Spleen (tissue), 11 donors: ENCODE results near the gene TMSB4X. TPM values are rescaled to one million over a fixed set of nuclear protein-coding genes. Genes with fewer than 3 reads are reported as not detected.

ENCODE experiments used
- DNase-seq: peaks from one replicate; pipeline ENCODE4 v3.0.0-alpha.2; 2020
- H3K27ac ChIP-seq, 8 donors: fragments of 200-600 bp; sonication (generic) in 7 of 8; 1 replicate in 4 of 8; 2 replicates in 4 of 8; pipeline versions ENCODE4 v1.5.0 to v1.8.0; 2016 to 2021; ENCODE audit warnings: inconsistent platforms in 4 of 8, mild to moderate bottlenecking in 4 of 8, moderate library complexity in 1 of 8
- H3K27me3 ChIP-seq, 7 donors: fragments of 200-600 bp; sonication (generic) in 6 of 7; replicated peaks in 1 of 7; 1 replicate in 4 of 7; 2 replicates in 3 of 7; pipeline versions ENCODE4 v1.5.0 to v1.8.0; 2016 to 2021; ENCODE audit warnings: inconsistent platforms in 3 of 7, mild to moderate bottlenecking in 1 of 7
- H3K36me3 ChIP-seq, 6 donors: fragments of 200-600 bp; sonication (generic) in 5 of 6; 1 replicate in 4 of 6; 2 replicates in 2 of 6; pipeline versions ENCODE4 v1.5.0 to v1.8.0; 2016 to 2021; ENCODE audit warnings: inconsistent platforms in 2 of 6
- H3K4me1 ChIP-seq, 6 donors: fragments of 200-600 bp; sonication (generic) in 5 of 6; 1 replicate in 3 of 6; 2 replicates in 3 of 6; pipeline versions ENCODE4 v1.5.0 to v1.8.0; 2016 to 2021; ENCODE audit warnings: inconsistent platforms in 3 of 6
- H3K4me3 ChIP-seq, 8 donors: fragments of 200-600 bp; sonication (generic) in 7 of 8; 1 replicate in 4 of 8; 2 replicates in 4 of 8; pipeline versions ENCODE4 v1.5.0 to v1.8.0; 2016 to 2021; ENCODE audit warnings: inconsistent platforms in 4 of 8, mild to moderate bottlenecking in 4 of 8, moderate library complexity in 2 of 8
- H3K9me3 ChIP-seq, 8 donors: fragments of 200-600 bp; sonication (generic) in 7 of 8; 1 replicate in 4 of 8; 2 replicates in 4 of 8; pipeline versions ENCODE4 v1.5.0 to v1.8.0; 2016 to 2021; ENCODE audit warnings: inconsistent platforms in 4 of 8
- POLR2A ChIP-seq, 3 donors: fragments of 450-650 bp; IDR thresholded peaks; one replicate each; pipeline ENCODE4 v1.5.1; 2017; ENCODE audit warnings: antibody characterized with exemption in 3 of 3, mild to moderate bottlenecking in 1 of 3
- POLR2AphosphoS5 ChIP-seq, 3 donors: sonication (generic); formaldehyde crosslinking; IDR thresholded peaks; one replicate each; pipeline ENCODE4 v1.5.1; 2017; ENCODE audit warnings: antibody characterized with exemption in 3 of 3
- WGBS, 5 donors: extraction: QIAGEN DNeasy Blood & Tissue Kit in 3 of 5; methylation state at CpG; one replicate each; pipeline versions ENCODE4 v1.1.5 to v1.1.7; 2013 to 2018; 5-methylcytosine and 5-hydroxymethylcytosine counted together
- intact Hi-C: fragments of 100-400 bp; cut with DNase I; formaldehyde crosslinking; loops from one replicate; pipeline ENCODE4 v1.15.0; 2023; ENCODE audit warnings: low total_unique reads
- polyA plus RNA-seq, 3 donors: library from polyadenylated mRNA; stranded (reverse); fragments of 200-250 nt; gene quantifications; one replicate each; pipeline ENCODE4 v1.2.1, GENCODE V29; 2013
- total RNA-seq, 7 donors: library from RNA; depleted of rRNA in 3 of 7; stranded (reverse); fragments of >200 nt in 3 of 7; fragmentation: NEBNext Ultra II Directional in 4 of 7; extraction: Animal tissue kit (Norgen Biotek cat#: 25700) in 4 of 7; gene quantifications; one replicate each; pipeline versions ENCODE4 v1.1.0 to v1.2.1, GENCODE V29; 2016 to 2021
- TF ChIP-seq, protein P1 (sequence below), 11 experiments: fragments of 200-600 bp in 7 of 11; fragments of 450-650 bp in 4 of 11; sonication (generic) in 4 of 11; IDR thresholded peaks in 8 of 11; conservative IDR thresholded peaks in 3 of 11; 1 replicate in 7 of 11; 2 replicates in 4 of 11; pipeline versions ENCODE4 v1.4.0 to v1.8.0; 2016 to 2021; ENCODE audit warnings: antibody characterized with exemption in 11 of 11, inconsistent platforms in 4 of 11, mild to moderate bottlenecking in 1 of 11
- donor health status: healthy with polysubstance abuse.
- donor health status: DM: no; HTN: no; CAD: no; lungs with moderate emphysema.
- donor health status: DM: no; HTN: no; CAD: no.
- donor health status: Bipolar disorder and iron deficiency.
- donor health status: healthy.
- donor health status: DM: no; HTN: no; CAD: no.
- donor health status: DM: yes; HTN: yes; CAD: no.

TMSB4X gene
- total and polyA plus RNA-seq, 10 donors = 6,343 to 19,174 (median 11,085) TPM

DNA sequence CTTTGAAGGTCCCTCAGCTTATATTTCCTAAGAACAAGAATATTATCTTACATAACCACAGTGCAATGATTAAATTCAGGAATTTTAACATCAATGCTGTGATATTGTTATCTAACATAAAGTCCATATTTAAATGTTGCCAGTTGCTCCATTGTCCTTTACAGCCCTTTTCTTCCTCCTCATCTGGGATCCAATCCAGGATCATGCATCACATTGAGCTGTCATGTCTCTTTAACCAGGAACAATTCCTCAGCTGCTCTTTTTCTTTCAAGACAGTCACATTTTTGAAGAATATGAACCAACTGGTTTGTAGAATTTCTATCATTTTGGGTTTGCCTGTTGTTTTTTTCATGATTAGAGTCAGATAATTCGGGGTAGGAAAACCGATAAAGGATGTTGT lies 12.0 kb downstream of the TMSB4X start:
- H3K27ac ChIP-seq = no peak overlapping the region
- WGBS, 5 donors = 73 to 97% (median 85%) methylated on average over 2 of the region's 2 CpGs
- TF ChIP-seq POLR2A (IDR thresholded peaks at IDR 0.05) (no peak), POLR2AphosphoS5 (IDR thresholded peaks at IDR 0.05) (no peak)
- TF ChIP-seq, protein P1, sequence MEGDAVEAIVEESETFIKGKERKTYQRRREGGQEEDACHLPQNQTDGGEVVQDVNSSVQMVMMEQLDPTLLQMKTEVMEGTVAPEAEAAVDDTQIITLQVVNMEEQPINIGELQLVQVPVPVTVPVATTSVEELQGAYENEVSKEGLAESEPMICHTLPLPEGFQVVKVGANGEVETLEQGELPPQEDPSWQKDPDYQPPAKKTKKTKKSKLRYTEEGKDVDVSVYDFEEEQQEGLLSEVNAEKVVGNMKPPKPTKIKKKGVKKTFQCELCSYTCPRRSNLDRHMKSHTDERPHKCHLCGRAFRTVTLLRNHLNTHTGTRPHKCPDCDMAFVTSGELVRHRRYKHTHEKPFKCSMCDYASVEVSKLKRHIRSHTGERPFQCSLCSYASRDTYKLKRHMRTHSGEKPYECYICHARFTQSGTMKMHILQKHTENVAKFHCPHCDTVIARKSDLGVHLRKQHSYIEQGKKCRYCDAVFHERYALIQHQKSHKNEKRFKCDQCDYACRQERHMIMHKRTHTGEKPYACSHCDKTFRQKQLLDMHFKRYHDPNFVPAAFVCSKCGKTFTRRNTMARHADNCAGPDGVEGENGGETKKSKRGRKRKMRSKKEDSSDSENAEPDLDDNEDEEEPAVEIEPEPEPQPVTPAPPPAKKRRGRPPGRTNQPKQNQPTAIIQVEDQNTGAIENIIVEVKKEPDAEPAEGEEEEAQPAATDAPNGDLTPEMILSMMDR (IDR thresholded peaks at IDR 0.05 in 8 of 11, conservative IDR thresholded peaks at IDR 0.05 in 3 of 11) = no peak
- intact Hi-C loops = loop anchor here (10.0 kb wide), 1 partner anchor 98 kb away; no protein-coding TSS in a partner anchor
- peaks cover 9 to 56% (median 23%) of the 10 kb centered on the region in 6 donors for H3K4me1 ChIP-seq
- no peak for DNase-seq
- no peak overlapping the region for H3K4me3 ChIP-seq
- no peaks in the 10 kb centered on the region for H3K27me3 ChIP-seq
- peaks cover 0 to 5% (median 0%) of the 10 kb centered on the region in 8 donors for H3K9me3 ChIP-seq
- no peaks in the 10 kb centered on the region for H3K36me3 ChIP-seq

DNA sequence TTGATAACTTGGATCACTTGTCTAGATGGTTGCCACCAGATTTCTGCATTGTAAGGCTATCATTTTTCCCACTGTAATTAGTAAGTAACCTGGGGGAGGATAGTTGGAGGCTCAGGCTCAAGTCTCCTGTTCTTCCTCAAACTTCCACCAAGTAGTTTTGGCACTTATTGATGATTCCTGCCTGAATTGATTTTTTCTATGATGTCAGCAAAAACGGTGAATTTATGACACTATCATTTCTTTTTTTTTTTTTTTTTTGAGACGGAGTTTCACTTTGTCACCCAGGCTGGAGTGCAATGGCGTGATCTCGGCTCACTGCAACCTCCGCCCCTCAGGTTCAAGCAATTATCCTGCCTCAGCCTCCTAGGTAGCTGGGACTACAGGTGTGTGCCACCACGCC lies 12.4 kb downstream of the TMSB4X start:
- DNase-seq = no peak
- H3K4me3 ChIP-seq = no peak overlapping the region
- TF ChIP-seq POLR2A (IDR thresholded peaks at IDR 0.05) = no peak
- 87 to 98% (median 97%) methylated on average over 6 of the region's 6 CpGs for WGBS, 5 donors
- intact Hi-C loops = loop anchor here (10.0 kb wide), 1 partner anchor 97 kb away; no protein-coding TSS in a partner anchor
- peaks cover 4 to 51% (median 19%) of the 10 kb centered on the region in 6 donors for H3K4me1 ChIP-seq
- no peak overlapping the region for H3K27ac ChIP-seq
- H3K27me3 ChIP-seq = no peaks in the 10 kb centered on the region
- no peaks in the 10 kb centered on the region for H3K36me3 ChIP-seq
- peaks cover 0 to 5% (median 0%) of the 10 kb centered on the region in 8 donors for H3K9me3 ChIP-seq

DNA sequence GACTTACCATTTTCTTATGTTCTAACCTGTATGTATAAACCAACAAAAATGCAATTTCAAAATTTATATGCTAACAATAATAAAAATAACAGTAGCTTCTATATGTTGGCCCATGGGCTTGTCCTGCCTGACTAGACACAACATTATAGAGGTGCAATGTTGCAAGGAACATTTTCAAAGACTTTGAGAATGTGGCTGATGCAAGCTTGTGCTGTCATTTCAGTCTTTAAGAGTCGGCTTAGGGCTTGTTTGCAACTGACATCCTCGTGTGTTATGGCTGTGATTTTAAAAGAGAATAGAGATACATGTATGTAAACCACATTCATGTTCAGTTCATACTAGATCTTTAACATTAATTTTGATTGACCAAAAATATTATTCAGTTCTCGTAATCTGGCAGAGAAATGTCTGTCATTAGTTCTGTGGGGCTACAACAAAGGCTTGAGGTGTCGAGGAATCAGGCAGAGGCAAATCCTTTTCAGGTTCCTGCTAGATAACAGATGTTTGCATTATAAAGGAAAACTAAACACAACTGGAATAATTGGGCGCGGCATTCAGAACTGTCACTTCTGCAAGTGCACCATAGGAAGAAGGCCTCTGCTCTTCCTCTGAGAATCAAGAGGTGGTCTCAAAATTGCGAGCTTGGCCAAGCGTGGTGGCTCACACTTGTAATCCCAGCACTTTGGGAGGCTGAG lies 13.1 kb downstream of the TMSB4X start:
- H3K36me3 ChIP-seq = no peaks in the 10 kb centered on the region
- peaks cover 4 to 45% (median 14%) of the 10 kb centered on the region in 6 donors for H3K4me1 ChIP-seq
- no peak for DNase-seq
- WGBS, 5 donors = 81 to 96% (median 92%) methylated on average over 8 of the region's 8 CpGs
- TF ChIP-seq POLR2AphosphoS5 (IDR thresholded peaks at IDR 0.05) (no peak), POLR2A (IDR thresholded peaks at IDR 0.05) (no peak)
- TF ChIP-seq, protein P1 (IDR thresholded peaks at IDR 0.05 in 8 of 11, conservative IDR thresholded peaks at IDR 0.05 in 3 of 11) = no peak
- peaks cover 0 to 5% (median 0%) of the 10 kb centered on the region in 8 donors for H3K9me3 ChIP-seq
- no peaks in the 10 kb centered on the region for H3K27me3 ChIP-seq
- no peak overlapping the region for H3K27ac ChIP-seq
- no peak overlapping the region for H3K4me3 ChIP-seq
- intact Hi-C loops = loop anchor here (10.0 kb wide), 1 partner anchor 97 kb away; no protein-coding TSS in a partner anchor

- intact Hi-C loops = loop anchor here (10.0 kb wide), 1 partner anchor 96 kb away; no protein-coding TSS in a partner anchor
- Histone ChIP-seq H3K27me3 (no peaks in the 10 kb centered on the region), H3K4me3 (no peak overlapping the region), H3K4me1 (peaks cover 4 to 41% (median 12%) of the 10 kb centered on the region in 6 donors), H3K9me3 (peaks cover 0 to 5% (median 0%) of the 10 kb centered on the region in 8 donors), H3K36me3 (no peaks in the 10 kb centered on the region), H3K27ac (no peak overlapping the region)
- WGBS, 5 donors = 82 to 89% (median 86%) methylated on average over 7 of the region's 7 CpGs
- TF ChIP-seq, protein P1 (IDR thresholded peaks at IDR 0.05 in 8 of 11, conservative IDR thresholded peaks at IDR 0.05 in 3 of 11) = no peak
- no peak for TF ChIP-seq POLR2AphosphoS5 (IDR thresholded peaks at IDR 0.05)
- no peak for TF ChIP-seq POLR2A (IDR thresholded peaks at IDR 0.05)
- no peak for DNase-seq
Observed at GRCh38 chrX:12988797-12989196, 13.9 kb downstream of the TMSB4X start.
